Frontal cortex (tissue), 4 donors: ENCODE results near the gene PARD3. TPM values are rescaled to one million over a fixed set of nuclear protein-coding genes. Genes with fewer than 3 reads are reported as not detected.

Experiments used
- DNase-seq, 2 donors: peaks; one replicate each; pipeline ENCODE4 v3.0.0; 2012; ENCODE audit warnings: low spot score in 2 of 2
- FAIRE-seq: peaks from 2 replicates; lab custom pipeline; 2012; peaks lifted over from hg19 to GRCh38; lab: Jason Lieb, UNC
- total RNA-seq: library from RNA; depleted of rRNA; stranded (reverse); fragments of >200 nt; gene quantifications from one replicate; pipeline ENCODE4 v1.2.3, GENCODE V29; 2014
- donor health status: control.
- donor health status: control.
- donor health status: control.

Gene PARD3
- total RNA-seq, 1 donor from 2014 or later, result 27.7 TPM

DNA sequence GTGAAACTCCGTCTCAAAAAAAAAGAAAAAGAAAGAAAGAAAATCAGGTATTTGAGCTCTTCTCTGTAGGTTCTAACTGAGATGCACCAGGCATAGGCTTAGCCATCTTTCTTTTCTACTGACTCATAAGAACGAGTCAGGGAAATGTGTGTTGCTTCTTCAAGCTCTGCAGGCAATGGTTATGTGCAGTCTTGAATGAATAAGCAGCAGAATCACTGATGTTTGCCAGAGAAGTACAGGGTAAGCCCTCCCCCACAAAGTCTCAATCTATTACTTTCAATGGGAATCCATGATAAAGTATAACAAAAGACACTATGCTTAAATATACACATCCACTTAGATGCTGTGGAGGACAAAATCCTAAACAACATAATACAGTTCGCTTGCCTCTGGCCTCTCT lies 239.2 kb downstream of the PARD3 start:
- FAIRE-seq (no peak), DNase-seq (no peak)

- no peak for FAIRE-seq
- DNase-seq, result no peak
Measured at GRCh38 chr10:34574353-34574934, 240.7 kb downstream of the PARD3 start.

DNA sequence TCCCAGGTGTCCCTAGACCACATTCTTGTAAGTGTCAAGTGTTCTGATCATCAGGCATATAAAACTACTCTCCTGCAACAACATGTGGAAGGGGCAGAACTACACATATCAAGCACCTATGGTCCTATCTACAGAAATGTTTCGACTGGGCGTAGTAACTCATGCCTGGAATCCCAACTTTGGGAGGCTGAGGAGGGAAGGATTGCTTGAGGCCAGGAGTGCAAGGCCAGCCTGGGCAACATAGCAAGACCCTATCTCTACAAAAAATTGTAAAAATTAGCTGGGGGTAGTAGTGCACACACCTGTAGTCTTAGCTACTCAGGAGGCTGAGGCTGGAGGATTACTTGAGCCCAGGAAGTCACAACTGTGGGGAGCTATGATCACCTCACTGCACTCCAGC lies 244.2 kb downstream of the PARD3 start:
- FAIRE-seq, result no peak
- no peak for DNase-seq

DNA sequence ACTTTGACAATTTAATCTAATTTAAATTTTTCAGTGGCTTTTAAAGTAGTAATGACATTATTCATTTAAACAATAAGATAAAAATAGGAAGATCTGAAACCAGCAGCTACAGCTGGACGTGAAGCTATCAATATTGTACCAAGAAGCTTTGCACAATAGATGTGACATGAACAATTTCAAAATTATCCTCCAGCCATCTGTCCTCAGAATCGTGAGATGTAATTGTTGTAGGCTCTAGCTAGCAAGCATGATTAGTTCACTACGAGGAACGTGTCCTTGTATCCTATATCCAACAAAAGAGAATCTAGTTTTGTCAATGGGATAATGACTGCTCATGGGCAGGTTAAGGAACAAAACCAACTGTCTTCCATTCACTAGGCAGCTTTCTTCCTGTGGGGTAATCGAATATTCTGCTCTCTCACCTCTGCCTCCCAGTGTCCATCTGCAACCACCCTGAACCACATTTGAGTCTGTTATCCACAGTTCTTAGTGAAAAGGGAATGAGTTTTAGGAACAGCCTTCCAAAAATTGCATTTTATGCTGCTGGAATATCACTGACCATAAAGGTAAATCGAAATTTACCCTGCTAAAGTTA lies 247.3 kb downstream of the PARD3 start:
- DNase-seq (no peak), FAIRE-seq (no peak)

- FAIRE-seq (no peak), DNase-seq (no peak)
Measured at GRCh38 chr10:34565934-34566333, 249.2 kb downstream of the PARD3 start.

DNA sequence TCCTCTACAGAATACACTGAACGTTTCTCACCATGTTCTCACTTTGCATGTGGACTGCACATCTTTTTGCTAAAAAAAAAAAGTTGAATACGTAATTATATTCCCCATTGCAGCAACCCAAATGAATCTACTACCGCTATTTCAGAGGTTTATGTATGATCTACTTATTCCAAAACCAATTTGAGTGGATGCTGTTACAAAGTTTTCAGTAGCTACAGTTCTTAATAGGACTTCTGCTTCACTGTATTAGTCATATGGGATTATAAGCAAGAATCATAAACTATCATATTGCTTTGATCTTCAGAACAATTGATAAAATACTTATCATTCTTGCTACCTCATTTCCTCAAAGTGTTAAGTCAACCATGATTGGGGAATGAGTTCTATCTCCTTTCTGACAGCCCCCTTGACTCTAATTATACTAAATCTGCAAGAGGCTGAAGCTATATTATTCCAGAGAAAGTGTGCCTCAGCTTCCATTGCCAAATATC lies 257.0 kb downstream of the PARD3 start:
- FAIRE-seq, result no peak
- DNase-seq, result no peak

GRCh38 chr10:34557173-34557572 lies 257.9 kb downstream of the PARD3 start:
- FAIRE-seq (no peak), DNase-seq (no peak)

DNA sequence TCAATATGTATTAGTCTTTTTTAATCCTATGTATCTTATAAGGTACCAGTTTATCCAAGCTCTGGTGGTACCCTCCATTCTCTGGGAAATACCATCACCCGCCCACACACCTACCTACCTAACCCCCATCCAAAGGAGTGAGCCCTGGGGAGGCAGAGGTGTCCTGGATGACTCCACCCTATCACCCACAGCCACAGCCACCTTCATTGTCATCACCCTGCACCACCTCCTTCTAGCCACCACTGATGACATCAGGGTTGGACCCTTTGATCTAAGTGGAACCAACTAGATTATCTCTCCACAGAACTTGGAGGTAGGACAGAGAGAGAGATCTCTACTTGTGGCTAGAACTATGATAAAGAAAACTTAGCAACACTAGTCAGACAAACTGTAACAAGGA lies 259.4 kb downstream of the PARD3 start:
- FAIRE-seq (no peak), DNase-seq (no peak)

GRCh38 chr10:34553747-34554146 lies 261.3 kb downstream of the PARD3 start:
- DNase-seq (no peak), FAIRE-seq (no peak)

DNA sequence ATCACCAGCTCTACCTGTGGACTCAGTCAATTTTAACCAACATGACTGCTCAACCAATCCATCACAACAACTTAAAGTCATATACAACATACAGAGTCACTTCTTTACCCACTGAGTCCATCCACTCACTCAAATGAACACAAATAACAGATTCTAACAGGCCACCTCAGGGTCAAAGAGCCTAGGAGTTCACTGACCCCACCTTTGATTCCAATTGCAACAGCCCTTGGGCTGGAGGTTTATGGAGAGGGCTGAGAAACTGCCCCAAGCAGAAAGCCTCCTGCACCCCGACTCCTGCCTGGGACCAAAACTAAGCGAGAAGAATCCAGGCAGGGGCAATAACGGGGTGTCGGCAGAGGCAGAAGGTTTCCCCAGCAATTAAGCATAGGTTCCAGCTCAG lies 263.8 kb downstream of the PARD3 start:
- DNase-seq (no peak), FAIRE-seq (no peak)

DNA sequence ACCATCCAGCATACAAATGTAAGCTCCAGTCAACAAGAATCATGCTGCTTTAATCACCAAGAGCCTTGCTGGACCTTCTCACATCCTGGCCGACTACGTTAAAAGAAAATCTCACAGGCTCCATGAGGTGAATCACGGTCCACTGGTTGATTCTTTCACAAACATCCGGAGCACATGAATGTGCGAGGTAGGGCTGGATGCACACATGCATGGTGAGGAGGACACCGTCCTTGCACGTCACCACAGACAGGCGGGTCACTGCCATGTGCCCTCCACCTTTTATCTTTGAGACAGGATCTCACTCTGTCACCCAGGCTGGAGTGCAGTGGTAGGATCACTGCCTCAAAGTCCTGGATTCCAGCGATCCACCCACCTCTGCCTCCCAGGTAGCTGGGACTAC lies 265.1 kb downstream of the PARD3 start:
- DNase-seq (no peak), FAIRE-seq (no peak)

DNA sequence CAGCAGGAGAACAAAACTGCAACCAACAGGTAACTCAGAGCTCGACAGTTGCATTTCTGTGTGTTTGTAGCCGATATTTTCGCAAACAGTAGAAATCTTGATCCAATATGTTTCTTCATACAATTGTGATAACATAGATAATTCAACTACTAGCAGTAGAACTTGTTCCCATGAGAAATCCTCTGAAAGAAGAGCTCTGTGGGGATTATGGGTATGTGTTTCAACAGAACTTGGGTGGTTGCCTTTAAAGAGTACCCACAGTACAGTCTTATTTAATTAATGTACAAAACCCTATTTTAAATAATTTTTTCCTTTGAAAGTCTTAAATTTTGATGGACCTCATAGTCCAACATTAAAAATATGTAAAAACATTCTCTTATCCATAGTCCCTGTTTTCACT lies 266.1 kb downstream of the PARD3 start:
- FAIRE-seq, result no peak
- DNase-seq, result no peak

DNA sequence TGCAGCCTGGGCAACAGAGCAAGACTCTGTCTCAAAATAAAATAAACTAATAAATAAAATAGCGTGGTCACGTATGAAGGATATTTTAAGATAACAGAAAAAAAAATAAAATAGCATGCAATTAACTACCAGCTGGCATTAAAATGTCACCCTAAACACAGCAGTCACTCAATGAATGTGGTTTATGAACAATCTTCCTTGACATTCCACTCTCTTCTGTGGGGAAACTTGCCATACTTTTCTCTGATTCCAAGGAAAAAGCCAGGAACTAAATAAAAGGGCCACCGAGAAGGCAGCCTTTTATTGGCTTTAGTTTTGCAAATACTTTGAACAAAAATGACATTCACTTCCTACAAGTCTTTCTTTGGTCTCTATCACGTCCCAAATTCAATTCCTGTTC lies 266.6 kb downstream of the PARD3 start:
- FAIRE-seq, result no peak
- DNase-seq, result no peak

DNA sequence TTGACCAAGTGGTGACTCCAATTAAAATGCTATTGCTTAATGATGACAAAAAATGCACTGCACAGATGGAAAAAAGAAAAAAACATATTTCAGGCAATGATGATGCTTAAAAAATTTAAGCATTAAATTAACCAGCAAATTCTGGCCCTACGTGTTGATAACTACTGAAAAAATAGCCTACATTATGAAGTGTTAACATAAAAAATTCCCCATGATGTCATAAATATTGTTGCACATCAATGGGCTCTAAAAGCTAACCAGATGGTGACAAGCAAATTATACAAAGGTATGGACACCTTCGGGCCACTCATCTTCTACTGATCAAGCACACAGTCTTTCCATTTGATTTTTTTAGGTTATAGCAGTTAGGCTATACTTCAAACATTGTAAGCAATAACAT lies 267.4 kb downstream of the PARD3 start:
- DNase-seq (no peak), FAIRE-seq (no peak)

DNA sequence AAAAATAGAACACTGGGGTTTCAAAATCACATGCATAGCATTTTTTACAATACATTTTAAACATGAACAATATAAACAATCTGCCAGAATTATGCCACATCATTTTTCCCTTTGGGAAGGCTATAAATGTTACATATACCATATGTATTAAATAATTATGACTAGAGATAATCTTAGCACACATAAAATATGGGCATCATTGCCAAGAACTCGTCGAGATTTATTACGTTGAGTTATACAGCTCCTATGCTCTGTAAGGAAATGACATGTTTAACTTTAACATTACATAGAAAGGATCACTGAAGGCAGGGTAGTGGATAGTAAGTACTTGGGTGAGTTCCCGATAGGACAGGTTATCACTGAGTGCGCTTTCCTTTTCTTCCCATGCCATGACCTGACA lies 267.8 kb downstream of the PARD3 start:
- DNase-seq, result no peak
- FAIRE-seq, result no peak

GRCh38 chr10:34544400-34544799 lies 270.7 kb downstream of the PARD3 start:
- no peak for DNase-seq
- no peak for FAIRE-seq

GRCh38 chr10:34543716-34544115 lies 271.4 kb downstream of the PARD3 start:
- FAIRE-seq (no peak), DNase-seq (no peak)

GRCh38 chr10:34540492-34540891 lies 274.6 kb downstream of the PARD3 start:
- no peak for FAIRE-seq

GRCh38 chr10:34539533-34540315 lies 275.4 kb downstream of the PARD3 start:
- FAIRE-seq (no peak), DNase-seq (no peak)

More at GRCh38 chr10:34540492-34540891, 274.6 kb downstream of the PARD3 start:
- no peak for DNase-seq

DNA sequence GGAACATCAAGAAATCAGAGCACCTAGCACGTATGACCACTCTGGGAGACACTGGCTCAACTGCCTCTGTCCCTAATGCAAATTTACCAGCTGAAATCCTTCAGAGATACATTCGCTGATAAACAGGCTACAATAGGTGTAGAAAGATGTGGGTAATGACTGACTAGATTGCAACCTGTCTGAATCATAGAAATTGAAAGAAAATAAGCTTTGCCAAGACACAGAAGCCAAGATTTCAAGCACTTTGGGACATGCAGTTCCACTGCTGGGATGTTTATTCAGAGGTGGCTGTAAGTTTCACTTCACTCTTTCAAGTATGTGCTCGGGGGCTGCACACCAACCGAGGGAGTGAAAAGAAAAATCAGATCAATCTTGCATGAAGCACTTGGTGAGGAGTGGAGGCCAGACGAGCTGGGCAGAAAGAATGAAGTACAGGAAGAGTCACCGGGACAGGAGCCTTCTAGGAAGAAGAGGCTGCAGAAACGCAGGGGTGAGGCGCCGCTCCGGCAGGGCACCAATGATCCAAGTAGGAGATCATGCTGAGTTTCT lies 276.7 kb downstream of the PARD3 start:
- DNase-seq (no peak), FAIRE-seq (no peak)

- FAIRE-seq, result no peak
- no peak for DNase-seq
Measured at GRCh38 chr10:34537629-34538231, 277.4 kb downstream of the PARD3 start.
